ENCODE measurements around the gene HTRA3. TPM values are rescaled to one million over a fixed set of nuclear protein-coding genes. Genes with fewer than 3 reads are reported as not detected.

The HTRA3 gene
- polyA plus RNA-seq, 1 donor from 2014 or later = not detected

DNA sequence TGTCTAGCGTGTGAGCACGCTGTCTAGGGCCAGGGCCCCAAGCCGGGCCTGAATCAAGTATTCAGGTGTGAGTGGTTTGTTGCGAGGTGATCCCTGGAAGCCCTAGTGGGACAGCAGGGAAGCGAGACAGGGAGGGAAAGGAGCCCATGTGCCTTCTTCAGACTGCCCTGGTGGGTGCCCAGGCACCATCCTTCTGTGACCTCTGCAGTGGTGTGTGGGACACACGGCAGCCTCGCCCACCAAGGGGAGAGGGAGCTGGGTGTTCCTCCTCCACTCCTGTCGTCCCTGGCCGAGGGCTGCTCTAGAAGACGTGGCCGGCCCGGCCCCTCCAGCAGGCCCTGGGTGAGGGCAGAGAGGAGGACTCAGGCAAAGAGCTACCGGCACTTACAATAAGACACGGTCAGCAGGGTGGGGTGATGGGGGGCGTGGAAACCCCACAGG is 47.4 kb downstream of the HTRA3 start:
- no peaks in the 10 kb centered on the region for H4K20me1 ChIP-seq (ENCODE audit: insufficient read depth)
- no peaks in the 10 kb centered on the region for H3K9me2 ChIP-seq (ENCODE audit: insufficient read depth, low read length)
- H3K27ac ChIP-seq (ENCODE audit: low read length) = no peak overlapping the region
- no peak overlapping the region for H3K4me2 ChIP-seq (ENCODE audit: low read length)
- H3K4me3 ChIP-seq (ENCODE audit: low read length) = no peak overlapping the region
- H3K27me3 ChIP-seq (ENCODE audit: insufficient read depth, low read depth, low read length) = no peaks in the 10 kb centered on the region
- H3K9ac ChIP-seq (ENCODE audit: low read length) = no peak overlapping the region
- TF ChIP-seq EZH2 (IDR thresholded peaks at IDR 0.05; ENCODE audit: borderline replicate concordance, insufficient read depth, low read length, poor library complexity, severe bottlenecking) (no peak), EP300 (conservative IDR thresholded peaks at IDR 0.05; ENCODE audit: poor library complexity, severe bottlenecking) (no peak), TAF1 (IDR thresholded peaks at IDR 0.05; ENCODE audit: low read depth) (no peak)
- TF ChIP-seq, protein P1, sequence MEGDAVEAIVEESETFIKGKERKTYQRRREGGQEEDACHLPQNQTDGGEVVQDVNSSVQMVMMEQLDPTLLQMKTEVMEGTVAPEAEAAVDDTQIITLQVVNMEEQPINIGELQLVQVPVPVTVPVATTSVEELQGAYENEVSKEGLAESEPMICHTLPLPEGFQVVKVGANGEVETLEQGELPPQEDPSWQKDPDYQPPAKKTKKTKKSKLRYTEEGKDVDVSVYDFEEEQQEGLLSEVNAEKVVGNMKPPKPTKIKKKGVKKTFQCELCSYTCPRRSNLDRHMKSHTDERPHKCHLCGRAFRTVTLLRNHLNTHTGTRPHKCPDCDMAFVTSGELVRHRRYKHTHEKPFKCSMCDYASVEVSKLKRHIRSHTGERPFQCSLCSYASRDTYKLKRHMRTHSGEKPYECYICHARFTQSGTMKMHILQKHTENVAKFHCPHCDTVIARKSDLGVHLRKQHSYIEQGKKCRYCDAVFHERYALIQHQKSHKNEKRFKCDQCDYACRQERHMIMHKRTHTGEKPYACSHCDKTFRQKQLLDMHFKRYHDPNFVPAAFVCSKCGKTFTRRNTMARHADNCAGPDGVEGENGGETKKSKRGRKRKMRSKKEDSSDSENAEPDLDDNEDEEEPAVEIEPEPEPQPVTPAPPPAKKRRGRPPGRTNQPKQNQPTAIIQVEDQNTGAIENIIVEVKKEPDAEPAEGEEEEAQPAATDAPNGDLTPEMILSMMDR (IDR thresholded peaks at IDR 0.05; ENCODE audit: poor library complexity, severe bottlenecking) = no peak
- TF ChIP-seq, protein P2, sequence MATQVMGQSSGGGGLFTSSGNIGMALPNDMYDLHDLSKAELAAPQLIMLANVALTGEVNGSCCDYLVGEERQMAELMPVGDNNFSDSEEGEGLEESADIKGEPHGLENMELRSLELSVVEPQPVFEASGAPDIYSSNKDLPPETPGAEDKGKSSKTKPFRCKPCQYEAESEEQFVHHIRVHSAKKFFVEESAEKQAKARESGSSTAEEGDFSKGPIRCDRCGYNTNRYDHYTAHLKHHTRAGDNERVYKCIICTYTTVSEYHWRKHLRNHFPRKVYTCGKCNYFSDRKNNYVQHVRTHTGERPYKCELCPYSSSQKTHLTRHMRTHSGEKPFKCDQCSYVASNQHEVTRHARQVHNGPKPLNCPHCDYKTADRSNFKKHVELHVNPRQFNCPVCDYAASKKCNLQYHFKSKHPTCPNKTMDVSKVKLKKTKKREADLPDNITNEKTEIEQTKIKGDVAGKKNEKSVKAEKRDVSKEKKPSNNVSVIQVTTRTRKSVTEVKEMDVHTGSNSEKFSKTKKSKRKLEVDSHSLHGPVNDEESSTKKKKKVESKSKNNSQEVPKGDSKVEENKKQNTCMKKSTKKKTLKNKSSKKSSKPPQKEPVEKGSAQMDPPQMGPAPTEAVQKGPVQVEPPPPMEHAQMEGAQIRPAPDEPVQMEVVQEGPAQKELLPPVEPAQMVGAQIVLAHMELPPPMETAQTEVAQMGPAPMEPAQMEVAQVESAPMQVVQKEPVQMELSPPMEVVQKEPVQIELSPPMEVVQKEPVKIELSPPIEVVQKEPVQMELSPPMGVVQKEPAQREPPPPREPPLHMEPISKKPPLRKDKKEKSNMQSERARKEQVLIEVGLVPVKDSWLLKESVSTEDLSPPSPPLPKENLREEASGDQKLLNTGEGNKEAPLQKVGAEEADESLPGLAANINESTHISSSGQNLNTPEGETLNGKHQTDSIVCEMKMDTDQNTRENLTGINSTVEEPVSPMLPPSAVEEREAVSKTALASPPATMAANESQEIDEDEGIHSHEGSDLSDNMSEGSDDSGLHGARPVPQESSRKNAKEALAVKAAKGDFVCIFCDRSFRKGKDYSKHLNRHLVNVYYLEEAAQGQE (IDR thresholded peaks at IDR 0.05; ENCODE audit: borderline replicate concordance) = no peak
- peaks cover 5% of the 10 kb centered on the region for H3K9me3 ChIP-seq (ENCODE audit: low read length)
- no peaks in the 10 kb centered on the region for H3K36me3 ChIP-seq (ENCODE audit: insufficient read depth, low read length)
- H3K79me2 ChIP-seq (replicated peaks; ENCODE audit: insufficient read depth, low read length) = no peaks in the 10 kb centered on the region
- H2AFZ ChIP-seq (ENCODE audit: low read depth, low read length) = no peak overlapping the region
- no peaks in the 10 kb centered on the region for H3F3A ChIP-seq (ENCODE audit: insufficient read depth, low read length, poor library complexity, severe bottlenecking)

DNA sequence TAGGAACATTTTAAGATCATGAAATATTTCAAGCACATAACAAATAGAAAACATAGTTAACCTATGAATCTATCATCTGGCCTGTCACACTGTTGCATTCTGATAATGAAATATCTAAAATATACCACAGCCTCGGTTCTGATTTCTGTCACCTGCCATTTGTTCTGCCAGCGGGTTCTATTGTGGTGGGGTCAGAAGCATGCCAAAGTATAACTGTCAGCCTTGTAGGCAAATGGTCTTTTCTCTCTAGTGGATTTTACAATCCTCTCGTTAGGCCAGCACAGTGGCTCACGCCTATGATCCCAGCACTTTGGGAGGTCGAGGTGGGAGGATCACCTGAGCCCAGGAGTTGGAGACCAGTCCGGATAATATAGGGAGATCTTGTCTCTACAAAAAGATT is 47.9 kb downstream of the HTRA3 start:
- Histone ChIP-seq H2AFZ (ENCODE audit: low read depth, low read length) (no peak overlapping the region), H3K27ac (ENCODE audit: low read length) (no peak overlapping the region), H3K27me3 (ENCODE audit: insufficient read depth, low read depth, low read length) (no peaks in the 10 kb centered on the region), H3K9me3 (ENCODE audit: low read length) (no peaks in the 10 kb centered on the region), H3K9ac (ENCODE audit: low read length) (no peak overlapping the region), H3F3A (ENCODE audit: insufficient read depth, low read length, poor library complexity, severe bottlenecking) (no peaks in the 10 kb centered on the region), H3K4me3 (ENCODE audit: low read length) (no peak overlapping the region), H4K20me1 (ENCODE audit: insufficient read depth) (no peaks in the 10 kb centered on the region), H3K4me2 (ENCODE audit: low read length) (no peak overlapping the region), H3K79me2 (replicated peaks; ENCODE audit: insufficient read depth, low read length) (no peaks in the 10 kb centered on the region), H3K36me3 (ENCODE audit: insufficient read depth, low read length) (no peaks in the 10 kb centered on the region), H3K9me2 (ENCODE audit: insufficient read depth, low read length) (no peaks in the 10 kb centered on the region)
- TF ChIP-seq MXI1 (conservative IDR thresholded peaks at IDR 0.05; ENCODE audit: poor library complexity, severe bottlenecking) = no peak
- TF ChIP-seq, protein P2 (IDR thresholded peaks at IDR 0.05; ENCODE audit: borderline replicate concordance) = no peak
- TF ChIP-seq, protein P1 (IDR thresholded peaks at IDR 0.05; ENCODE audit: poor library complexity, severe bottlenecking) = no peak
- TF ChIP-seq RAD21 (conservative IDR thresholded peaks at IDR 0.05) = no peak
- no peak for TF ChIP-seq EZH2 (IDR thresholded peaks at IDR 0.05; ENCODE audit: borderline replicate concordance, insufficient read depth, low read length, poor library complexity, severe bottlenecking)
- no peak for TF ChIP-seq EP300 (conservative IDR thresholded peaks at IDR 0.05; ENCODE audit: poor library complexity, severe bottlenecking)
- TF ChIP-seq SMC3 (conservative IDR thresholded peaks at IDR 0.05; ENCODE audit: poor library complexity) = no peak
- TF ChIP-seq POLR2AphosphoS5 (IDR thresholded peaks at IDR 0.05) = no peak
- no peak for TF ChIP-seq TAF1 (IDR thresholded peaks at IDR 0.05; ENCODE audit: low read depth)

Data from neural cell (in vitro differentiated cells).